ENCODE measurements around the gene IL4. TPM values are rescaled to one million over a fixed set of nuclear protein-coding genes. Genes with fewer than 3 reads are reported as not detected.

IL4 gene
- total RNA-seq, 5 donors from 2014 or later (not counting 1 experiment from before 2014, with no cell fraction given): 0.85 TPM; not detected in 4

GRCh38 chr5:132666310-132667123 lies 7.3 kb upstream of the IL4 start:
- peaks cover 0 to 27% of the 10 kb centered on the region in 2 experiments for H3K4me1 ChIP-seq (ENCODE audit: control insufficient read depth in 1 of 2, extremely low read depth in 1 of 2, insufficient read depth in 2 of 2, low read length in 2 of 2)
- ChIA-PET CTCF (no interaction called here), POLR2A (no interaction called here)
- 94% methylated on average over 11 of the region's 16 CpGs for WGBS (ENCODE audit: insufficient coverage)
- H3K36me3 Mint-ChIP-seq: no peaks in the 10 kb centered on the region
- no peak overlapping the region for H3K27ac Mint-ChIP-seq
- peaks cover 15 to 21% (median 18%) of the 10 kb centered on the region in 3 donors for H3K4me1 Mint-ChIP-seq
- H3K27me3 Mint-ChIP-seq: peaks cover 0 to 3% of the 10 kb centered on the region in 2 donors
- ATAC-seq (replicated peaks in 1 of 4) (no peak), DNase-seq (peak in 3 of 35 experiments; percentile 15 to 23 (median 18))
- no peak overlapping the region for H3K27ac ChIP-seq (ENCODE audit: low read length)
- no peak overlapping the region for H3K4me3 Mint-ChIP-seq
- no peaks in the 10 kb centered on the region for H3K9me3 ChIP-seq
- no peaks in the 10 kb centered on the region for H3K9me3 Mint-ChIP-seq
- H3K27me3 ChIP-seq (replicated peaks in 1 of 2; ENCODE audit: control insufficient read depth in 2 of 2, extremely low read depth in 1 of 2, insufficient read depth in 2 of 2, low read length in 1 of 2): peaks cover 0 to 5% of the 10 kb centered on the region in 2 experiments
- H3K36me3 ChIP-seq (ENCODE audit: control insufficient read depth in 2 of 2, extremely low read depth in 1 of 2, insufficient read depth in 1 of 2, low read length in 1 of 2): no peaks in the 10 kb centered on the region
- no peak overlapping the region for H3K4me3 ChIP-seq (ENCODE audit: control insufficient read depth in 1 of 2, extremely low read depth in 1 of 2, low read length in 1 of 2)

DNA sequence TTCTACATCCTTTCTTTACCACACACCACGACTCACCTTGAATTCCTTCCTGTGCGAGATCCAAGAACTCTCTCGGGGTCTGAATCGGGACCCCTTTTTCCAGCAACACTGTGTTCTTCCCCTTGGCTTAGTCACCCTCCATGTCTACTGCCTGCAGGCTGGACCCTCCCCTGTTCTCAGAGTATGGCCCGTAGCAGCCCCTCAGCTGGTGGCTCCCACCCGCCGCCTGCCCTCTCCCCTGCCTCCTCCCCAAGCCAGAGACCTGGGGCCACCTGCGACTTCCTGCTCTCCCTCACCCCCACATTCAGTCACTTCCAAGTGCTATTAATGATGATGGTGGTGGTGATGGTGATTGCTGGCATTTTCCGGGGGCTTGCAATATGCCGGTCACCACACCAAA lies 6.5 kb upstream of the IL4 start:
- ChIA-PET POLR2A (no interaction called here), CTCF (no interaction called here)
- Histone ChIP-seq H3K27me3 (replicated peaks in 1 of 2; ENCODE audit: control insufficient read depth in 2 of 2, extremely low read depth in 1 of 2, insufficient read depth in 2 of 2, low read length in 1 of 2) (peaks cover 0 to 5% of the 10 kb centered on the region in 2 experiments), H3K9me3 (no peaks in the 10 kb centered on the region), H3K36me3 (ENCODE audit: control insufficient read depth in 2 of 2, extremely low read depth in 1 of 2, insufficient read depth in 1 of 2, low read length in 1 of 2) (no peaks in the 10 kb centered on the region), H3K4me1 (ENCODE audit: control insufficient read depth in 1 of 2, extremely low read depth in 1 of 2, insufficient read depth in 2 of 2, low read length in 2 of 2) (peaks cover 0 to 27% of the 10 kb centered on the region in 2 experiments), H3K4me3 (ENCODE audit: control insufficient read depth in 1 of 2, extremely low read depth in 1 of 2, low read length in 1 of 2) (no peak overlapping the region), H3K27ac (ENCODE audit: low read length) (no peak overlapping the region)
- ATAC-seq (replicated peaks in 1 of 4) (no peak), DNase-seq (no peak)
- Mint-ChIP-seq H3K36me3 (no peaks in the 10 kb centered on the region), H3K4me3 (no peak overlapping the region), H3K4me1 (peaks cover 15 to 19% (median 18%) of the 10 kb centered on the region in 3 donors), H3K27ac (no peak overlapping the region), H3K27me3 (peaks cover 0 to 3% of the 10 kb centered on the region in 2 donors), H3K9me3 (no peaks in the 10 kb centered on the region)
- 65% methylated on average over 4 of the region's 10 CpGs for WGBS (ENCODE audit: insufficient coverage)

GRCh38 chr5:132667761-132668705 lies 5.8 kb upstream of the IL4 start:
- ATAC-seq (replicated peaks in 1 of 4) (no peak), DNase-seq (no peak)
- CTCF ChIA-PET: no interaction called here
- peaks cover 0 to 20% of the 10 kb centered on the region in 2 experiments for H3K4me1 ChIP-seq (ENCODE audit: control insufficient read depth in 1 of 2, extremely low read depth in 1 of 2, insufficient read depth in 2 of 2, low read length in 2 of 2)
- peaks cover 0 to 5% of the 10 kb centered on the region in 2 experiments for H3K27me3 ChIP-seq (replicated peaks in 1 of 2; ENCODE audit: control insufficient read depth in 2 of 2, extremely low read depth in 1 of 2, insufficient read depth in 2 of 2, low read length in 1 of 2)
- Mint-ChIP-seq H3K4me1 (peaks cover 11 to 14% (median 13%) of the 10 kb centered on the region in 3 donors), H3K27me3 (peaks cover 0 to 3% of the 10 kb centered on the region in 2 donors), H3K27ac (no peak overlapping the region), H3K36me3 (no peaks in the 10 kb centered on the region), H3K4me3 (no peak overlapping the region), H3K9me3 (no peaks in the 10 kb centered on the region)
- 92% methylated on average over 17 of the region's 22 CpGs for WGBS (ENCODE audit: insufficient coverage)
- H3K36me3 ChIP-seq (ENCODE audit: control insufficient read depth in 2 of 2, extremely low read depth in 1 of 2, insufficient read depth in 1 of 2, low read length in 1 of 2): no peaks in the 10 kb centered on the region
- H3K4me3 ChIP-seq (ENCODE audit: control insufficient read depth in 1 of 2, extremely low read depth in 1 of 2, low read length in 1 of 2): no peak overlapping the region
- POLR2A ChIA-PET: no interaction called here
- no peak overlapping the region for H3K27ac ChIP-seq (ENCODE audit: low read length)
- H3K9me3 ChIP-seq: no peaks in the 10 kb centered on the region

DNA sequence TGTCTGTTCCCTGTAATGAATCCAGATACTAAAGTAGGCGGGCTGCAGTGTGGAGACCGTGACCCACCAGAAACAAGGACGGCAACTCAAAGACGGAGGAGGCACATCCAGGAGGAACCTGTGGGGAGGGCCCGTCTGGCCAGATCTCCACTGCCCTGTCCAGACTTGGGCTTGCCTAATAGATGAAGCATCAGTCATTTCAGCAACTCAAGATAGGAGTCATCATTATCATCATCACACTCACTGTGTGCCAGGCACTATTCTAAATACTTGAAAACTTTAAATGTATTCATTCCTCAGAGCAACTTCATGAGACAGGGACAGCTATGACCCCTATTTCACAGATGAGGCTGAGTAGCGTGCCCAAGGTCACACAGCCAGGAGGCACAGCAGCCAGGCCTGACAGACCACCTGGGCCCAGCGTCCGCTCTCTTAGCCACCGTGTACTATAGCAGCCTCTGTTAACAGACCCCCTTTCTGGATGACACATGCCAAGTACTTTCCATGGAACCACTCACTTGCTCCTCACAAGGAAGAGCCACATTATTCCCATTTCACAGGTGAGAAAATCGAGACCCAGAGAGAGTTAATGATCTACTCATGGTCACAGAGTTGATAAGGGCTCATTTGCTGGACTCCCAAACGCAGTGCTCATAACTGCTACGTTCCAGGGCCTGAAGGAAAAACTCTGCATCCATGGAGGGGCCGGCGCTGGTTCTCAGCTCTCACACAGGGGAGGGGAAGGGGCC lies 4.9 kb upstream of the IL4 start:
- Histone ChIP-seq H3K9me3 (no peaks in the 10 kb centered on the region), H3K27ac (ENCODE audit: low read length) (no peak overlapping the region), H3K4me1 (ENCODE audit: control insufficient read depth in 1 of 2, extremely low read depth in 1 of 2, insufficient read depth in 2 of 2, low read length in 2 of 2) (peaks cover 0 to 11% of the 10 kb centered on the region in 2 experiments), H3K36me3 (ENCODE audit: control insufficient read depth in 2 of 2, extremely low read depth in 1 of 2, insufficient read depth in 1 of 2, low read length in 1 of 2) (no peaks in the 10 kb centered on the region), H3K4me3 (ENCODE audit: control insufficient read depth in 1 of 2, extremely low read depth in 1 of 2, low read length in 1 of 2) (no peak overlapping the region), H3K27me3 (replicated peaks in 1 of 2; ENCODE audit: control insufficient read depth in 2 of 2, extremely low read depth in 1 of 2, insufficient read depth in 2 of 2, low read length in 1 of 2) (peaks cover 0 to 5% of the 10 kb centered on the region in 2 experiments)
- ATAC-seq (replicated peaks in 1 of 4): no peak
- Mint-ChIP-seq H3K9me3 (no peaks in the 10 kb centered on the region), H3K4me3 (no peak overlapping the region), H3K36me3 (no peaks in the 10 kb centered on the region), H3K27me3 (peaks cover 0 to 3% of the 10 kb centered on the region in 2 donors), H3K27ac (no peak overlapping the region), H3K4me1 (peaks cover 5 to 11% (median 6%) of the 10 kb centered on the region in 3 donors)
- POLR2A ChIA-PET: no interaction called here
- CTCF ChIA-PET: no interaction called here
- DNase-seq: no peak
- 95% methylated on average over 10 of the region's 14 CpGs for WGBS (ENCODE audit: insufficient coverage)

DNA sequence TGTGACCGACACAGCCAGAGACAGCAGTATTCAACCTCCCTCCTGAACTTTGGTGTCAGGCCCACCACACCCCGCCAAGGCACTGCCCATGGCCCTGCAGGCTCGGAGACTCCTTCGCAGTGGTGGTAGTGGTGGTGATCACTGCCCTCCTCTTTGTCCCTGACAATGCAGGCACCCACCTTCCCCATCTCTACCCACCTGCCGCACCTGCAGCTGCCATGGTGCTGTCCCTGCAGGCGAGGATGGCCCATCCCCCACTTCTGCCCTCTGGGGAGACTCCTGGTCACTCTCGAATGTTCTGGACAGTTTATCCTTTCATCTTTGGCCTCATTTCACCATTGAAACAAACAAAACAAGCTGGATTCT lies 4.4 kb upstream of the IL4 start:
- DNase-seq (no peak), ATAC-seq (replicated peaks in 1 of 4) (no peak)
- 85% methylated on average over 3 of the region's 7 CpGs for WGBS (ENCODE audit: insufficient coverage)
- Mint-ChIP-seq H3K4me3 (no peak overlapping the region), H3K27me3 (peaks cover 0 to 3% of the 10 kb centered on the region in 2 donors), H3K36me3 (no peaks in the 10 kb centered on the region), H3K27ac (no peak overlapping the region), H3K4me1 (peaks cover 0 to 11% (median under 1%) of the 10 kb centered on the region in 3 donors), H3K9me3 (no peaks in the 10 kb centered on the region)
- Histone ChIP-seq H3K4me3 (ENCODE audit: control insufficient read depth in 1 of 2, extremely low read depth in 1 of 2, low read length in 1 of 2) (no peak overlapping the region), H3K9me3 (no peaks in the 10 kb centered on the region), H3K4me1 (ENCODE audit: control insufficient read depth in 1 of 2, extremely low read depth in 1 of 2, insufficient read depth in 2 of 2, low read length in 2 of 2) (peaks cover 0 to 9% of the 10 kb centered on the region in 2 experiments), H3K27ac (ENCODE audit: low read length) (no peak overlapping the region), H3K27me3 (replicated peaks in 1 of 2; ENCODE audit: control insufficient read depth in 2 of 2, extremely low read depth in 1 of 2, insufficient read depth in 2 of 2, low read length in 1 of 2) (peaks cover 0 to 5% of the 10 kb centered on the region in 2 experiments), H3K36me3 (ENCODE audit: control insufficient read depth in 2 of 2, extremely low read depth in 1 of 2, insufficient read depth in 1 of 2, low read length in 1 of 2) (no peaks in the 10 kb centered on the region)
- POLR2A ChIA-PET: no interaction called here
- CTCF ChIA-PET: no interaction called here

All from T-cell (primary cell).